Uterus (tissue), 4 donors: Measurements from ENCODE around the gene RANBP1. TPM values are rescaled to one million over a fixed set of nuclear protein-coding genes. Genes with fewer than 3 reads are reported as not detected.

ENCODE experiments used
- DNase-seq, 2 donors: peaks; one replicate each; pipeline ENCODE4 v3.0.0-alpha.2; 2019 to 2020
- H3K27ac ChIP-seq, 2 donors: fragments of 200-600 bp; sonication (generic); 1 replicate in 1 of 2; 2 replicates in 1 of 2; pipeline ENCODE4 v1.5.1; 2016 to 2018
- H3K27me3 ChIP-seq, 2 donors: fragments of 200-600 bp; sonication (generic); one replicate each; pipeline ENCODE4 v1.5.1; 2018 to 2019; ENCODE audit warnings: control low read depth in 1 of 2
- H3K36me3 ChIP-seq, 2 donors: fragments of 200-600 bp; sonication (generic); one replicate each; pipeline ENCODE4 v1.5.1; 2019; ENCODE audit warnings: control low read depth in 1 of 2
- H3K4me1 ChIP-seq, 2 donors: fragments of 200-600 bp; sonication (generic); one replicate each; pipeline ENCODE4 v1.5.1; 2018 to 2019; ENCODE audit warnings: control low read depth in 1 of 2
- H3K4me3 ChIP-seq, 2 donors: fragments of 200-600 bp; sonication (generic); 1 replicate in 1 of 2; 2 replicates in 1 of 2; pipeline ENCODE4 v1.5.1; 2018 to 2019; ENCODE audit warnings: mild to moderate bottlenecking in 1 of 2
- H3K9me3 ChIP-seq, 2 donors: fragments of 200-600 bp; sonication (generic); one replicate each; pipeline ENCODE4 v1.5.1; 2019; ENCODE audit warnings: control low read depth in 1 of 2
- CTCF ChIP-seq, 4 experiments: fragments of 200-600 bp in 2 of 4; fragments of 450-650 bp in 2 of 4; sonication (generic) in 2 of 4; IDR thresholded peaks; one replicate each; pipeline ENCODE4 v1.5.1; 2016 to 2019; ENCODE audit warnings: antibody characterized with exemption in 4 of 4, mild to moderate bottlenecking in 2 of 4, moderate library complexity in 1 of 4
- POLR2A ChIP-seq, 2 donors: fragments of 450-650 bp; IDR thresholded peaks; one replicate each; pipeline ENCODE4 v1.6.1; 2016; ENCODE audit warnings: antibody characterized with exemption in 2 of 2, mild to moderate bottlenecking in 1 of 2, moderate library complexity in 1 of 2
- intact Hi-C: fragments of 100-400 bp; cut with DNase I; formaldehyde crosslinking; loops from one replicate; pipeline ENCODE4 v1.15.1; 2023; ENCODE audit warnings: low total_unique reads
- total RNA-seq, 4 donors: library from RNA; depleted of rRNA in 3 of 4; stranded (reverse); fragments of >200 nt in 3 of 4; gene quantifications; one replicate each; pipeline versions ENCODE4 v1.1.0 to v1.2.4, GENCODE V29; 2014 to 2023
- donor health status: DM: yes; HTN: yes; CAD: no.

Gene RANBP1
- total RNA-seq, 4 donors from 2014 or later = 57.6 to 233 (median 135) TPM

GRCh38 chr22:20133930-20134549 is 18.1 kb downstream of the RANBP1 start:
- Histone ChIP-seq H3K27me3 (no peaks in the 10 kb centered on the region), H3K4me1 (peaks cover 0 to 43% of the 10 kb centered on the region in 2 donors), H3K4me3 (no peak overlapping the region), H3K9me3 (no peaks in the 10 kb centered on the region), H3K27ac (no peak overlapping the region), H3K36me3 (no peaks in the 10 kb centered on the region)
- DNase-seq = no peak
- intact Hi-C loops = no loop called here
- no peak for TF ChIP-seq CTCF (IDR thresholded peaks at IDR 0.05)
- no peak for TF ChIP-seq POLR2A (IDR thresholded peaks at IDR 0.05)

DNA sequence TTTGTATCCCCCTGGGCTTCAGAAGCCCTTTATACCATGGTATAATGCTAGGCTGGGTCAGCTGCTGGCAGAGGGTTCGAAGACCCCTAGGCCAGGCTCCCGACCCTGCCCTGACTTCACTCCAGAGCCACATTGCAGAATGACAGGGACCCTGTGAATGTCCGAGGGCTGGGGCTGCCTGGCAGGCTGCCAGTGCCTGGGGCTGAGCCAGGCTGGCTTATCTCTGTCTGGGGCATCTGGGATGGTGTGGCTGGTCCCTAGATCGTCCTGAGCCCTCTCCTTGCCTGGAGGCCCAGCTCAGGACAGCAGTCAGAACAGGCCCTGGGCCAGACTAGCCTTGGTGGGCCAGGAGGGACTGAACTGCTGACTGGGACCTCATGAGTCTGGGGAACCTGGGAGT is 19.4 kb downstream of the RANBP1 start:
- intact Hi-C loops = no loop called here
- Histone ChIP-seq H3K9me3 (no peaks in the 10 kb centered on the region), H3K36me3 (no peaks in the 10 kb centered on the region), H3K27me3 (no peaks in the 10 kb centered on the region), H3K4me1 (peaks cover 0 to 43% of the 10 kb centered on the region in 2 donors), H3K4me3 (no peak overlapping the region), H3K27ac (no peak overlapping the region)
- no peak for TF ChIP-seq CTCF (IDR thresholded peaks at IDR 0.05)
- TF ChIP-seq POLR2A (IDR thresholded peaks at IDR 0.05) = no peak
- no peak for DNase-seq

DNA sequence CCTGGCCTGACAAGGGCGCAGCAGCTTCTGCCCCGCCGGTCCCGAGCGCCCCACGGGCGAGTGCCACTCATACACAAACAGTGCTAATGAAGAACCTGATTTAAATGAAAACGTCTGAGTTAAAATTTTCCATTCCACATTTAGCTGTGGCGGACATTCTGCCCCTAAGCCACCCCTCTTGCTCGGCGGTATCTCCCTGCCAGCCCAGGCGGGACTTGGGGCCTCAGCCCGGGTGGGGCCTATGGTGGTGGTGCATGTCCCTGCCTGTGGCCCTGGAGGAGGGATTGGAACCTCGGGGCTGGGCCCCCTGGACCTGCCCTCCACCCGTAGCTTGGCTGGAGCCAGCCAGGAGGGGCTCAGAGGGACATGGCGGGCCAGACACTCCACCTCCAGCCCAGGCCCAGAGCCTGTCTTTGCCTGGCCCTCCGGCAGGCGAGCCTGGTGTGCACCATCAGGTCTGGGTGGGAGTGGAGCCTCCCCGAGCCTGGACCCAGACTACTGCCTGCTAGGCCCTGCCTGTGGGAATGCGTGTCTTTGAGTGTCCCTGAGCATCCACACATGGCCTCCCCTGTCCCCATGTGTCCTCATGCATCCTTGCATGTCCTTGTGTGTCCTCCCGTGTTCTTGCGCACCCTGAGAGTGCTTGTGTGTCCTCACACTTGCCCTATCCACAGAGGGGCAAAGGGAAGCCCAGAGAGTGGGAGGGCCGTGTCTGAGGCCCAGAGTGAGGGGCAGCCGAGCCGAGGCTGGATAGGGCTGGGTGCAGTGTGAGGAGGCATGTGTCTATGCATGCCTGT is 20.1 kb downstream of the RANBP1 start:
- H3K27ac ChIP-seq = no peak overlapping the region
- no peak for TF ChIP-seq CTCF (IDR thresholded peaks at IDR 0.05)
- no peak for TF ChIP-seq POLR2A (IDR thresholded peaks at IDR 0.05)
- H3K36me3 ChIP-seq = no peaks in the 10 kb centered on the region
- H3K27me3 ChIP-seq = no peaks in the 10 kb centered on the region
- H3K4me1 ChIP-seq = peaks cover 0 to 43% of the 10 kb centered on the region in 2 donors
- intact Hi-C loops = no loop called here
- H3K4me3 ChIP-seq = no peak overlapping the region
- H3K9me3 ChIP-seq = no peaks in the 10 kb centered on the region
- no peak for DNase-seq

GRCh38 chr22:20136603-20136873 is 20.6 kb downstream of the RANBP1 start:
- DNase-seq = no peak
- no peaks in the 10 kb centered on the region for H3K27me3 ChIP-seq
- peaks cover 0 to 43% of the 10 kb centered on the region in 2 donors for H3K4me1 ChIP-seq
- no peak overlapping the region for H3K4me3 ChIP-seq
- H3K36me3 ChIP-seq = no peaks in the 10 kb centered on the region
- intact Hi-C loops = no loop called here
- H3K27ac ChIP-seq = no peak overlapping the region
- H3K9me3 ChIP-seq = no peaks in the 10 kb centered on the region
- no peak for TF ChIP-seq CTCF (IDR thresholded peaks at IDR 0.05)

- intact Hi-C loops = no loop called here
Measured at GRCh38 chr22:20137113-20137512, 21.2 kb downstream of the RANBP1 start.

More at GRCh38 chr22:20137113-20137512, 21.2 kb downstream of the RANBP1 start:
- no peak for TF ChIP-seq POLR2A (IDR thresholded peaks at IDR 0.05)
- TF ChIP-seq CTCF (IDR thresholded peaks at IDR 0.05) = no peak
- Histone ChIP-seq H3K4me3 (no peak overlapping the region), H3K9me3 (no peaks in the 10 kb centered on the region), H3K4me1 (peaks cover 0 to 43% of the 10 kb centered on the region in 2 donors), H3K36me3 (no peaks in the 10 kb centered on the region), H3K27ac (no peak overlapping the region), H3K27me3 (no peaks in the 10 kb centered on the region)
- no peak for DNase-seq
